Suprapubic skin (tissue), 4 donors: Measurements from ENCODE around the gene TOR4A. TPM values are rescaled to one million over a fixed set of nuclear protein-coding genes. Genes with fewer than 3 reads are reported as not detected.
A peak's percentile ranks its signal among the peaks of the same experiment; 100 is the strongest.
"Not testable (repeated sequence)": the region's sequence is repeated elsewhere in the genome, so short reads cannot be mapped to it uniquely, and the experiment has no call there.

Experiments
- DNase-seq, 2 donors: peaks; one replicate each; pipeline ENCODE4 v3.0.0-alpha.2; 2019; ENCODE audit warnings: low spot score in 2 of 2
- H3K27ac ChIP-seq: fragments of 200-600 bp; sonication (generic); one replicate; pipeline ENCODE4 v1.5.1; 2019
- H3K27me3 ChIP-seq: fragments of 200-600 bp; sonication (generic); one replicate; pipeline ENCODE4 v1.5.1; 2019
- H3K36me3 ChIP-seq: fragments of 200-600 bp; sonication (generic); one replicate; pipeline ENCODE4 v1.5.1; 2019
- H3K4me1 ChIP-seq: fragments of 200-600 bp; sonication (generic); one replicate; pipeline ENCODE4 v1.5.1; 2019
- H3K4me3 ChIP-seq: fragments of 200-600 bp; sonication (generic); one replicate; pipeline ENCODE4 v1.5.1; 2019; ENCODE audit warnings: mild to moderate bottlenecking
- H3K9me3 ChIP-seq: fragments of 200-600 bp; sonication (generic); one replicate; pipeline ENCODE4 v1.5.1; 2019
- CTCF ChIP-seq, 2 donors: fragments of 200-600 bp in 1 of 2; fragments of 450-650 bp in 1 of 2; sonication (generic) in 1 of 2; IDR thresholded peaks; one replicate each; pipeline ENCODE4 v1.5.1; 2016 to 2019; ENCODE audit warnings: antibody characterized with exemption in 2 of 2, mild to moderate bottlenecking in 1 of 2, moderate library complexity in 1 of 2
- EP300 ChIP-seq: sonication (generic); formaldehyde crosslinking; IDR thresholded peaks from one replicate; pipeline ENCODE4 v1.6.1; 2017; ENCODE audit warnings: antibody characterized with exemption
- POLR2A ChIP-seq, 2 donors: fragments of 450-650 bp; IDR thresholded peaks; one replicate each; pipeline ENCODE4 v1.6.1; 2017; ENCODE audit warnings: antibody characterized with exemption in 2 of 2, mild to moderate bottlenecking in 2 of 2, moderate library complexity in 2 of 2
- POLR2AphosphoS5 ChIP-seq, 3 donors: sonication (generic); formaldehyde crosslinking; IDR thresholded peaks; one replicate each; pipeline ENCODE4 v1.6.1; 2017; ENCODE audit warnings: antibody characterized with exemption in 3 of 3
- WGBS: methylation state at CpG from one replicate; pipeline ENCODE4 v1.1.5; 2018; 5-methylcytosine and 5-hydroxymethylcytosine counted together
- total RNA-seq, 4 donors: library from RNA; depleted of rRNA; stranded (reverse); fragments of >200 nt; gene quantifications; one replicate each; pipeline ENCODE4 v1.1.0, GENCODE V29; 2016

Gene TOR4A
- total RNA-seq, 4 donors from 2014 or later: 3.5 to 9.2 (median 4.4) TPM

- H3K4me1 ChIP-seq: peaks cover 83% of the 10 kb centered on the region
- peak; percentile 99 to 100 for DNase-seq
- H3K4me3 ChIP-seq: peak within 1 kb of the TSS; percentile 88
- H3K36me3 ChIP-seq: peaks cover 15% of the 10 kb centered on the region
- H3K9me3 ChIP-seq: no peaks in the 10 kb centered on the region
- H3K27ac ChIP-seq: peak within 1 kb of the TSS; percentile 96
- TF ChIP-seq EP300 (no peak), CTCF (IDR thresholded peaks at IDR 0.05) (peak in 1 of 2 donors; percentile 4), POLR2AphosphoS5 (IDR thresholded peaks at IDR 0.05) (peak; percentile 96 to 100 (median 100)), POLR2A (IDR thresholded peaks at IDR 0.05) (peak; percentile 100)
- WGBS: 0% methylated on average over 1 of the region's 67 CpGs
- H3K27me3 ChIP-seq: peaks cover under 1% of the 10 kb centered on the region
These were observed 36.6 kb upstream of the TOR4A start, which contains the start of gene TUBB4B for GRCh38 chr9:137240841-137241489. Gene TUBB4B, plus strand, starts transcription at chr9:137241287. Its CDS starts 74 bp downstream, at chr9:137241361.

- peak overlapping the region; percentile 96 for H3K27ac ChIP-seq
- no peaks in the 10 kb centered on the region for H3K27me3 ChIP-seq
- peaks cover 76% of the 10 kb centered on the region for H3K4me1 ChIP-seq
- DNase-seq: no peak
- peaks cover 15% of the 10 kb centered on the region for H3K36me3 ChIP-seq
- peak overlapping the region; percentile 88 for H3K4me3 ChIP-seq
- TF ChIP-seq CTCF (IDR thresholded peaks at IDR 0.05) (no peak), POLR2A (IDR thresholded peaks at IDR 0.05) (no peak), POLR2AphosphoS5 (IDR thresholded peaks at IDR 0.05) (peak in 2 of 3 donors; percentile 16 to 21)
- no peaks in the 10 kb centered on the region for H3K9me3 ChIP-seq
- WGBS: 35% methylated on average over 4 of the region's 83 CpGs
These were observed 35.8 kb upstream of the TOR4A start for GRCh38 chr9:137241490-137242268.

GRCh38 chr9:137242269-137243203 lies 35.0 kb upstream of the TOR4A start:
- Histone ChIP-seq H3K4me1 (peaks cover 67% of the 10 kb centered on the region), H3K36me3 (peaks cover 15% of the 10 kb centered on the region), H3K9me3 (no peaks in the 10 kb centered on the region), H3K27me3 (no peaks in the 10 kb centered on the region), H3K27ac (peak overlapping the region; percentile 96), H3K4me3 (peak overlapping the region; percentile 88)
- 62% methylated on average over 16 of the region's 36 CpGs for whole genome bisulfite sequencing
- TF ChIP-seq CTCF (IDR thresholded peaks at IDR 0.05) (no peak), EP300 (no peak), POLR2A (IDR thresholded peaks at IDR 0.05) (no peak), POLR2AphosphoS5 (IDR thresholded peaks at IDR 0.05) (no peak)
- DNase-seq: no peak

GRCh38 chr9:137243266-137243625 lies 34.3 kb upstream of the TOR4A start:
- 82% methylated on average over 14 of the region's 18 CpGs for WGBS
- H3K27ac ChIP-seq, H3K27me3 ChIP-seq, DNase-seq, H3K4me3 ChIP-seq, H3K9me3 ChIP-seq: not testable (repeated sequence)
- Histone ChIP-seq H3K4me1 (peaks cover 60% of the 10 kb centered on the region), H3K36me3 (peaks cover 15% of the 10 kb centered on the region)

- no peaks in the 10 kb centered on the region for H3K9me3 ChIP-seq
- no peak for DNase-seq
- H3K27ac ChIP-seq: no peak overlapping the region
- H3K27me3 ChIP-seq: no peaks in the 10 kb centered on the region
- peaks cover 54% of the 10 kb centered on the region for H3K4me1 ChIP-seq
- peaks cover 15% of the 10 kb centered on the region for H3K36me3 ChIP-seq
- no peak overlapping the region for H3K4me3 ChIP-seq
- no peak for TF ChIP-seq CTCF (IDR thresholded peaks at IDR 0.05)
- no peak for TF ChIP-seq POLR2AphosphoS5 (IDR thresholded peaks at IDR 0.05)
- no peak for TF ChIP-seq POLR2A (IDR thresholded peaks at IDR 0.05)
- no peak for TF ChIP-seq EP300
- whole genome bisulfite sequencing: 60% methylated on average over 11 of the region's 15 CpGs
These were observed 33.7 kb upstream of the TOR4A start for GRCh38 chr9:137243626-137244485.
